Mesothelial cell of epicardium (in vitro differentiated cells): ENCODE results near the gene SLIT2. TPM values are rescaled to one million over a fixed set of nuclear protein-coding genes. Genes with fewer than 3 reads are reported as not detected.

Source experiments
- DNase-seq, 2 experiments: peaks; one replicate each; pipeline ENCODE4 v3.0.0; 2021; ENCODE audit warnings: low spot score in 2 of 2; ENCODE audit not compliant: unreplicated experiment in 2 of 2
- H3K27ac Mint-ChIP-seq: 2 replicates; pipeline ENCODE4 v1.8.0; 2021; ENCODE audit warnings: mixed read lengths
- H3K27me3 Mint-ChIP-seq: 2 replicates; pipeline ENCODE4 v1.8.0; 2021; ENCODE audit warnings: low read depth, mixed read lengths
- H3K36me3 Mint-ChIP-seq: 2 replicates; pipeline ENCODE4 v1.8.0; 2021; ENCODE audit warnings: mixed read lengths
- H3K4me1 Mint-ChIP-seq: 2 replicates; pipeline ENCODE4 v1.8.0; 2021; ENCODE audit warnings: mixed read lengths
- H3K4me3 Mint-ChIP-seq: 2 replicates; pipeline ENCODE4 v1.8.0; 2021; ENCODE audit warnings: mild to moderate bottlenecking, moderate library complexity, mixed read lengths
- H3K9me3 Mint-ChIP-seq: 2 replicates; pipeline ENCODE4 v1.8.0; 2021; ENCODE audit warnings: mixed read lengths
- CTCF ChIP-seq: fragments of 200-600 bp; sonication (generic); IDR thresholded peaks from one replicate; pipeline ENCODE4 v1.5.0; 2021; ENCODE audit warnings: antibody characterized with exemption; ENCODE audit not compliant: unreplicated experiment
- total RNA-seq: library from RNA; stranded (reverse); gene quantifications from 3 replicates; pipeline ENCODE4 v1.2.1, GENCODE V29; 2021

SLIT2 gene
- total RNA-seq, 1 donor from 2014 or later, result 168 TPM

DNA sequence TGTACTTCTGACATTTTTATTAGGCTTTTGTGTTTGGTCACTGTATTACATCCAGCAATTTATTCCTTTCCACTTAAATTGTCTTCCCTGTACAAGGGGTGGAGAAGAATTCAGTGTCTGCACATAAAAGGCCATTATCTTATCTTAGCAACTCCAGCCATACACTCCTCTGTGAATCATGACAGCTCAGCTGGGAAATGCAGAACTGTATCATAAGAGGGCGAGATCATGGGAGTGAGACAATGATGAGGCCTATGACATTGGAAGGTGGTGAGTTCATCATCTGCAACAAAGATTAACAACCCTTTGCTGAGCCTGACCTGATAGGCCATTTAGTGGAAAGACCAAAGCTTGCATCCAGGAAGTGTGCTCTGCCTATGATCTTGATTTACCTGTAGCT is 33.3 kb downstream of the SLIT2 start:
- H3K27ac Mint-ChIP-seq, result no peak overlapping the region
- no peak for DNase-seq

DNA sequence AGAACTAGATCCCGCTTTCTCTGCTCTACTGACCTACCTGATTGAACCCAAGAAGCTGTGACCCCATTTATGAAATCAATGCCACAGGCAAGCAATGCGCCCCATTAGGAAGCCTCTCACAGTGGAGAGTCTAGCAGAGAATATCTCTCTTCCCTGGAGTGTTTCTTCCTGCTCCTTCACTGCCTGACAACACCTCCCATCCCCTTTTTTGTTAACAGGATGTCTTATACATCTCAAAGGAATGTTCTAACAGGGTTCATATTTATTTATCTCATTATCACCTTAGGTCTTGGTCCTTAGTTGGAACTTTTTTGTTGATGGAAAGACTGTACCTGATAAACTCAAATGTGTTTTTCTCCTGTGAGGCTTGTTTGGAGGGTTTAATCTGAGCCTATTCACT is 35.5 kb downstream of the SLIT2 start:
- Mint-ChIP-seq H3K27me3 (no peaks in the 10 kb centered on the region), H3K36me3 (peaks cover 5% of the 10 kb centered on the region), H3K27ac (no peak overlapping the region), H3K4me1 (peaks cover 15% of the 10 kb centered on the region), H3K9me3 (peaks cover 4% of the 10 kb centered on the region), H3K4me3 (no peak overlapping the region)
- no peak for TF ChIP-seq CTCF
- no peak for DNase-seq

More for the DNA sequence above, 33.3 kb downstream of the SLIT2 start:
- no peaks in the 10 kb centered on the region for H3K27me3 Mint-ChIP-seq
- peaks cover 29% of the 10 kb centered on the region for H3K4me1 Mint-ChIP-seq
- no peak overlapping the region for H3K4me3 Mint-ChIP-seq
- H3K36me3 Mint-ChIP-seq, result no peaks in the 10 kb centered on the region
- TF ChIP-seq CTCF, result no peak
- H3K9me3 Mint-ChIP-seq, result no peaks in the 10 kb centered on the region

DNA sequence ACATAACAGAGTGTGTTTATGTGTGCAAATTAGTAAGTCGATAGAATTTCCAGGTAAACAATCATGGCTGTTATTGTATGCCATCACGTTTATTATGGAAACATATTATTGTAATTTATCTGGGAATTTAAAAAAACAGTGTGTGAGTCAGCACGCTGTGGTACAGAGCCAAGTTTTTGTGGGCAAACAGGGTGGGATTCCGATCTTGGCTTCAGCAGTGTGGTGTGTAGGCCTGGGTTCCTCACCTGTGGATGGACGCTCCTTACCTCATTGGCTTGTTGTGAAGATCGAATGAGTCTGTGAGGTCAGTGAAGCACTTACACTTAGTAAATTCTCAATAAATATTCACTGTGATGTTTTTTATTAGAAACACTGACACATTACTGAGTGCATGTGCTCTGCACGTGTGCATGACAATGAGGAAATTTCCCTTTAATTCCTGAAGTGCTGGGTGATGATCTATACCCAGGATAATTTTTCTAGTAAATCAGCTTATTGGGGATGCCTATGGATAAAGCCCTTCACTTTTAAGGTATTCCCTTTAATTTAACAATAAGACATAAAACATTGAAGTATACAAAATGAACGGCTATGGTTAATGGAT is 36.4 kb downstream of the SLIT2 start:
- no peak overlapping the region for H3K4me3 Mint-ChIP-seq
- H3K27me3 Mint-ChIP-seq, result no peaks in the 10 kb centered on the region
- DNase-seq, result no peak
- H3K36me3 Mint-ChIP-seq, result peaks cover 5% of the 10 kb centered on the region
- H3K27ac Mint-ChIP-seq, result no peak overlapping the region
- peaks cover 15% of the 10 kb centered on the region for H3K4me1 Mint-ChIP-seq
- TF ChIP-seq CTCF, result no peak
- peaks cover 4% of the 10 kb centered on the region for H3K9me3 Mint-ChIP-seq

DNA sequence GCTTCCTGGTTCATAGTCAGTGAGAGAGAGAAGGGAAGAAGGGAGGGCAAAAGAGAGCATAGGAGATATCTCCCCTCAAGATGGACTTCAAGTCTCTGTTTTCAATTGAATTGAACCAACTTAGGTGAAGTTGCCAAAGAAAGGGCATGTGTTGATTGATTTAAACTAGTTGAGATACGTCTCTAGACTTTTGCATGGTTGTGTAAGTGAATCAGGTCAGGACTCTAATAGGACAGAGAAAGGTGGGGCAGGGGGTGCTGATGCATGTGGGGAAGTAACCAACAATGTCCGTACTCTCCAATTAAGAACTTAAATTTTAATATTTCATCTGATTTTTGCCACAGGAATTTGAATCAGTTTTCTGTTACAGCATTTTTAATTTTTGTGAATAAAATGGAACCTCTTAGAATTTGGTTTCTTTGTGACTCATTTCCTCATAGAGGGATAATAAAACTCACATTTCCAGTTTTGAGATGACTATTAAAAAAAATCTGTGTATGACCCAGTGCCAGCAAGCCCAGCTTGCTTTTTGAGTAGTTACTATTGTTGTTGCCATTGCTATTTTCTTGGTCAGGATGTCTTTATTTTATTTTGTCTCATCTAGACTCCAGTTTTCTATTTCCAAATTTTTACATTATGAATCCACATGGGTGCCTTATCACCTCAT is 37.3 kb downstream of the SLIT2 start:
- H3K9me3 Mint-ChIP-seq, result peaks cover 4% of the 10 kb centered on the region

GRCh38 chr4:20289782-20290181 is 38.1 kb downstream of the SLIT2 start:
- H3K4me3 Mint-ChIP-seq, result no peak overlapping the region
- H3K27me3 Mint-ChIP-seq, result no peaks in the 10 kb centered on the region
- H3K27ac Mint-ChIP-seq, result no peak overlapping the region
- peaks cover 12% of the 10 kb centered on the region for H3K4me1 Mint-ChIP-seq
- TF ChIP-seq CTCF, result no peak
- peaks cover 4% of the 10 kb centered on the region for H3K9me3 Mint-ChIP-seq
- DNase-seq, result no peak
- peaks cover 5% of the 10 kb centered on the region for H3K36me3 Mint-ChIP-seq

More for the DNA sequence above, 37.3 kb downstream of the SLIT2 start:
- Mint-ChIP-seq H3K27ac (no peak overlapping the region), H3K36me3 (peaks cover 5% of the 10 kb centered on the region), H3K4me3 (no peak overlapping the region), H3K27me3 (no peaks in the 10 kb centered on the region), H3K4me1 (peaks cover 12% of the 10 kb centered on the region)
- TF ChIP-seq CTCF, result no peak
- DNase-seq, result no peak
